Astrocyte (in vitro differentiated cells and primary cell): Measurements from ENCODE around the gene ZNF784. TPM values are rescaled to one million over a fixed set of nuclear protein-coding genes. Genes with fewer than 3 reads are reported as not detected.
A peak's percentile ranks its signal among the peaks of the same experiment; 100 is the strongest.

Source experiments
- DNase-seq: peaks from one replicate; pipeline ENCODE4 v3.0.0-alpha.2; 2010; ENCODE audit warnings: low read depth
- FAIRE-seq: peaks from 2 replicates; lab custom pipeline; 2011; peaks lifted over from hg19 to GRCh38; lab: Jason Lieb, UNC
- H2AFZ ChIP-seq: 2 replicates; pipeline ENCODE4 v1.6.0; 2012; ENCODE audit warnings: low read depth, low read length, inconsistent platforms
- H3K27ac ChIP-seq: 2 replicates; pipeline ENCODE4 v1.5.1; 2011; ENCODE audit warnings: low read depth, low read length, inconsistent platforms
- H3K27me3 ChIP-seq: 2 replicates; pipeline ENCODE4 v1.6.0; 2011; ENCODE audit warnings: low read length, inconsistent platforms; ENCODE audit not compliant: insufficient read depth
- H3K36me3 ChIP-seq: 2 replicates; pipeline ENCODE4 v1.5.1; 2011; ENCODE audit warnings: low read length, inconsistent platforms; ENCODE audit not compliant: insufficient read depth
- H3K4me1 ChIP-seq: 2 replicates; pipeline ENCODE4 v1.5.1; 2011; ENCODE audit warnings: low read length, inconsistent platforms; ENCODE audit not compliant: insufficient read depth
- H3K4me2 ChIP-seq: 2 replicates; pipeline ENCODE4 v1.6.0; 2012; ENCODE audit warnings: low read length, inconsistent platforms
- H3K4me3 ChIP-seq: 2 replicates; pipeline ENCODE4 v1.5.1; 2011; ENCODE audit warnings: low read depth, mild to moderate bottlenecking, low read length, inconsistent platforms; ENCODE audit not compliant: insufficient read depth
- H3K79me2 ChIP-seq: 2 replicates; pipeline ENCODE4 v1.6.0; 2012; ENCODE audit warnings: mild to moderate bottlenecking, low read length, inconsistent platforms; ENCODE audit not compliant: insufficient read depth
- H3K9ac ChIP-seq: 2 replicates; pipeline ENCODE4 v1.6.0; 2012; ENCODE audit warnings: mild to moderate bottlenecking, low read length, inconsistent platforms
- H3K9me3 ChIP-seq: 2 replicates; pipeline ENCODE4 v1.5.1; 2012; ENCODE audit warnings: low read depth, mild to moderate bottlenecking, low read length, inconsistent platforms; ENCODE audit not compliant: insufficient read depth
- H4K20me1 ChIP-seq: 2 replicates; pipeline ENCODE4 v1.6.0; 2012; ENCODE audit warnings: low read length, inconsistent platforms; ENCODE audit not compliant: insufficient read depth
- H3K27ac Mint-ChIP-seq: one replicate; pipeline ENCODE4 v1.8.0; 2021; ENCODE audit warnings: mild to moderate bottlenecking, mixed read lengths; ENCODE audit not compliant: unreplicated experiment
- H3K27me3 Mint-ChIP-seq: one replicate; pipeline ENCODE4 v1.8.0; 2021; ENCODE audit warnings: low read depth, mixed read lengths; ENCODE audit not compliant: unreplicated experiment
- H3K36me3 Mint-ChIP-seq: one replicate; pipeline ENCODE4 v1.8.0; 2021; ENCODE audit warnings: low read depth, mixed read lengths; ENCODE audit not compliant: unreplicated experiment
- H3K4me1 Mint-ChIP-seq: one replicate; pipeline ENCODE4 v1.8.0; 2021; ENCODE audit warnings: low read depth, mixed read lengths; ENCODE audit not compliant: unreplicated experiment
- H3K4me3 Mint-ChIP-seq: one replicate; pipeline ENCODE4 v1.8.0; 2021; ENCODE audit warnings: mild to moderate bottlenecking, moderate library complexity, mixed read lengths; ENCODE audit not compliant: unreplicated experiment
- H3K9me3 Mint-ChIP-seq: one replicate; pipeline ENCODE4 v1.8.0; 2021; ENCODE audit warnings: mild to moderate bottlenecking, mixed read lengths; ENCODE audit not compliant: unreplicated experiment
- EZH2 ChIP-seq: IDR thresholded peaks from 2 replicates; pipeline ENCODE4 v1.6.1; 2012; ENCODE audit warnings: mild to moderate bottlenecking, low read length, inconsistent platforms; ENCODE audit not compliant: insufficient read depth
- total RNA-seq: library from RNA; stranded (reverse); gene quantifications from 2 replicates; pipeline ENCODE4 v1.2.1, GENCODE V29; 2021
- TF ChIP-seq, protein P1 (sequence below): IDR thresholded peaks from 2 replicates; pipeline ENCODE4 v1.5.1; 2011; ENCODE audit warnings: low read depth, mild to moderate bottlenecking, inconsistent platforms, low read length, moderate library complexity; ENCODE audit not compliant: insufficient read depth

Gene ZNF784
- total RNA-seq, 1 donor from 2014 or later, result 5.3 TPM

GRCh38 chr19:55620410-55621204, 3.8 kb downstream of the ZNF784 start:
- Histone ChIP-seq H3K9ac (no peak overlapping the region), H3K4me1 (no peaks in the 10 kb centered on the region), H3K79me2 (peaks cover 12% of the 10 kb centered on the region), H3K36me3 (no peaks in the 10 kb centered on the region), H3K9me3 (no peaks in the 10 kb centered on the region), H3K27me3 (no peaks in the 10 kb centered on the region), H3K4me3 (no peak overlapping the region), H3K4me2 (no peak overlapping the region), H3K27ac (no peak overlapping the region), H2AFZ (no peak overlapping the region), H4K20me1 (peaks cover 17% of the 10 kb centered on the region)
- Mint-ChIP-seq H3K36me3 (peaks cover 8% of the 10 kb centered on the region), H3K9me3 (no peaks in the 10 kb centered on the region), H3K4me1 (peaks cover 6% of the 10 kb centered on the region), H3K27me3 (no peaks in the 10 kb centered on the region), H3K27ac (peak overlapping the region; percentile 53), H3K4me3 (no peak overlapping the region)
- no peak for DNase-seq
- TF ChIP-seq, protein P1, sequence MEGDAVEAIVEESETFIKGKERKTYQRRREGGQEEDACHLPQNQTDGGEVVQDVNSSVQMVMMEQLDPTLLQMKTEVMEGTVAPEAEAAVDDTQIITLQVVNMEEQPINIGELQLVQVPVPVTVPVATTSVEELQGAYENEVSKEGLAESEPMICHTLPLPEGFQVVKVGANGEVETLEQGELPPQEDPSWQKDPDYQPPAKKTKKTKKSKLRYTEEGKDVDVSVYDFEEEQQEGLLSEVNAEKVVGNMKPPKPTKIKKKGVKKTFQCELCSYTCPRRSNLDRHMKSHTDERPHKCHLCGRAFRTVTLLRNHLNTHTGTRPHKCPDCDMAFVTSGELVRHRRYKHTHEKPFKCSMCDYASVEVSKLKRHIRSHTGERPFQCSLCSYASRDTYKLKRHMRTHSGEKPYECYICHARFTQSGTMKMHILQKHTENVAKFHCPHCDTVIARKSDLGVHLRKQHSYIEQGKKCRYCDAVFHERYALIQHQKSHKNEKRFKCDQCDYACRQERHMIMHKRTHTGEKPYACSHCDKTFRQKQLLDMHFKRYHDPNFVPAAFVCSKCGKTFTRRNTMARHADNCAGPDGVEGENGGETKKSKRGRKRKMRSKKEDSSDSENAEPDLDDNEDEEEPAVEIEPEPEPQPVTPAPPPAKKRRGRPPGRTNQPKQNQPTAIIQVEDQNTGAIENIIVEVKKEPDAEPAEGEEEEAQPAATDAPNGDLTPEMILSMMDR, result no peak
- no peak for TF ChIP-seq EZH2
- peak; percentile 34 for FAIRE-seq

DNA sequence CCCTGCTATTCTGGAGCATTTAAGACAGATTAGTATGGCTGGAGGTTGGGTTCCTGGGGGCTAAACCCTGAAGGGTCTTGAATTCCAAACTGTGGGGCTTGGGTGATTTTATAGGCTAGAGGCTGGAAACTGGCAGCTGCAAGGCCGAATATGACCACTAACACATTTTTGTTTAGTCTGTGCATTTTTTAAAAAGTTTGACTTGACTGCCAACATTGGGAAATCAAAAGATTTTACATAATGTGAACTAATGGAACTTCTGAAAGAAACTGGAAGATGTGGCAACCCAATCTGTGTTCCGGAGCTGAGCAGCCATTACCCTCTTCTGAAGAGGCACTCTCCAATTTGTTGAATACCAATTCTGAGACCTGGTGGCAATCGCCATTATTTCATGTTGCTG, 5.1 kb downstream of the ZNF784 start:
- Histone ChIP-seq H3K4me3 (no peak overlapping the region), H3K36me3 (no peaks in the 10 kb centered on the region), H2AFZ (no peak overlapping the region), H3K79me2 (peaks cover 12% of the 10 kb centered on the region), H3K27ac (no peak overlapping the region), H3K4me1 (no peaks in the 10 kb centered on the region), H4K20me1 (peaks cover 17% of the 10 kb centered on the region), H3K27me3 (no peaks in the 10 kb centered on the region), H3K9ac (no peak overlapping the region), H3K4me2 (no peak overlapping the region), H3K9me3 (no peaks in the 10 kb centered on the region)
- Mint-ChIP-seq H3K36me3 (peaks cover 8% of the 10 kb centered on the region), H3K27me3 (no peaks in the 10 kb centered on the region), H3K27ac (peak overlapping the region; percentile 1), H3K9me3 (no peaks in the 10 kb centered on the region), H3K4me3 (no peak overlapping the region), H3K4me1 (peaks cover 6% of the 10 kb centered on the region)
- TF ChIP-seq, protein P1, result no peak
- no peak for TF ChIP-seq EZH2
- DNase-seq (no peak), FAIRE-seq (no peak)

GRCh38 chr19:55618426-55618825, 5.9 kb downstream of the ZNF784 start:
- DNase-seq (no peak), FAIRE-seq (no peak)
- H3K4me3 ChIP-seq, result no peak overlapping the region
- Mint-ChIP-seq H3K27ac (no peak overlapping the region), H3K4me3 (no peak overlapping the region), H3K27me3 (no peaks in the 10 kb centered on the region), H3K36me3 (peaks cover 6% of the 10 kb centered on the region), H3K4me1 (peaks cover 6% of the 10 kb centered on the region), H3K9me3 (no peaks in the 10 kb centered on the region)
- no peak overlapping the region for H2AFZ ChIP-seq
- H3K4me2 ChIP-seq, result no peak overlapping the region
- no peaks in the 10 kb centered on the region for H3K27me3 ChIP-seq
- H3K36me3 ChIP-seq, result no peaks in the 10 kb centered on the region
- no peaks in the 10 kb centered on the region for H3K9me3 ChIP-seq
- TF ChIP-seq EZH2, result no peak
- TF ChIP-seq, protein P1, result no peak
- H3K79me2 ChIP-seq, result peaks cover 7% of the 10 kb centered on the region
- H3K9ac ChIP-seq, result no peak overlapping the region
- no peaks in the 10 kb centered on the region for H3K4me1 ChIP-seq
- peaks cover 12% of the 10 kb centered on the region for H4K20me1 ChIP-seq
- H3K27ac ChIP-seq, result no peak overlapping the region
